ENCODE measurements around the gene SLCO3A1.
A peak's percentile ranks its signal among the peaks of the same experiment; 100 is the strongest.

The SLCO3A1 gene

DNA sequence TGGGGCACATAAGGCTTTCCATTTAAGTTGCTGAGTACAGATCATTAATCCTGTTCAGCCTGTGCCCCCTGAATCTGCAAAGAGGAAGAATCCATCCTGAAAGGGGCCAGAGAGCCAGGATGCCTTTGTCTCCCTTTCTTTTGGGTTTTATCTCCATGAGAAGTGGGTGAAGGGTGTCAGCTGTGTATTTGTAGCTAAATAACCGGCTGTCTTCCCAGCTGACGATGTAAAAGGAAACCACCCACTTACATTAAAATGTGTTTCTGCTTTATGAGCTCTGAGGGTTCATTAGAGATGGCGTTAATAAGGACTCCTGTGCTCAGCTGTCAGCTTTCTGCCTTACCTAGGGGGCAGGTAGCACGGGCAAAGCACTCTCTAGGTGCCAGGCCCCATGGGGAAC, 83.4 kb downstream of the SLCO3A1 start:
- no peak for DNase-seq
- TF ChIP-seq GATA1 (IDR thresholded peaks at IDR 0.05; ENCODE audit: low read depth, low read length) (no peak), POLR2A (IDR thresholded peaks at IDR 0.05; ENCODE audit: low read length) (no peak)

DNA sequence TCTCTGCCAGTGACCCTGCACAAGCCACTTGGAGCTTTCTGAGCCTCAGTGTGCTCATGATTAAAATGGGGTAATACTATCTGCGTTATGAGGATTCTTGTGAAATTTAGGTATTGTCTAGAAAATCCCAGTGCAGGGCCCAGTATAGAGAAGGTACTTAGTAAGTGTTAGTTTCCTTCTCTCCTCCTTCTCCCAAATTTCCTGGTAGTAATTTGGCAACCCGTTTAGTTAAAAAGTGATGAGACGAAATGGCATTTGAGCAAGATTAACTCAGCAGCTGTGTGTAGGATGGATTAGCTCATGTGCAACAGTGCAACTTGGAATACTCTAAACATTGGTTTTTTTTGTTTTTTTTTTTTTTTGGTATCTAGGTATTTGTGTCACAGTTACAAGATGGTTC, 84.6 kb downstream of the SLCO3A1 start:
- DNase-seq, result no peak
- no peak for TF ChIP-seq GATA1 (IDR thresholded peaks at IDR 0.05; ENCODE audit: low read depth, low read length)
- TF ChIP-seq POLR2A (IDR thresholded peaks at IDR 0.05; ENCODE audit: low read length), result no peak

DNA sequence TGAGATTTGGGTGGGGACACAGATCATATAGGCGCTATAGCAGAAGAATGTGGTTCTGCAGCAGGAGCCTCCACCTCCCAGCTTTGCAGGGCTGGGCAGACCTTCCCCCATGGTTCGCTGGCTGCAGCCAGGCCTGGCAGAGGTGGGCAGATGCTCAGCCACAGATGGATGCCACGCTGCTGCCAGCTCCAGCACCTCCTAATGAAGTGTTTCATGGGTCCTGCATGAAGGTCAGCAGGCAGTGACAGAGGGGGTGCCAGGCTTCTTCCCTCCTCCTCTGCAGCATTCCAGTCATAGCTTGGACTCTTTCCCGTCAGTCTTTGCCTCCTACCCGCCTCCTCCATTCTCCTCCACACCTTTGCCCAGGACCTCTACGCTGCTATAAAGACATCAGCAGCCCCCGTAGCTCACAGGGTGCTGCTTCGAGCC, 85.9 kb downstream of the SLCO3A1 start:
- DNase-seq, result no peak
- TF ChIP-seq GATA1 (IDR thresholded peaks at IDR 0.05; ENCODE audit: low read depth, low read length), result no peak
- TF ChIP-seq POLR2A (IDR thresholded peaks at IDR 0.05; ENCODE audit: low read length), result no peak

DNA sequence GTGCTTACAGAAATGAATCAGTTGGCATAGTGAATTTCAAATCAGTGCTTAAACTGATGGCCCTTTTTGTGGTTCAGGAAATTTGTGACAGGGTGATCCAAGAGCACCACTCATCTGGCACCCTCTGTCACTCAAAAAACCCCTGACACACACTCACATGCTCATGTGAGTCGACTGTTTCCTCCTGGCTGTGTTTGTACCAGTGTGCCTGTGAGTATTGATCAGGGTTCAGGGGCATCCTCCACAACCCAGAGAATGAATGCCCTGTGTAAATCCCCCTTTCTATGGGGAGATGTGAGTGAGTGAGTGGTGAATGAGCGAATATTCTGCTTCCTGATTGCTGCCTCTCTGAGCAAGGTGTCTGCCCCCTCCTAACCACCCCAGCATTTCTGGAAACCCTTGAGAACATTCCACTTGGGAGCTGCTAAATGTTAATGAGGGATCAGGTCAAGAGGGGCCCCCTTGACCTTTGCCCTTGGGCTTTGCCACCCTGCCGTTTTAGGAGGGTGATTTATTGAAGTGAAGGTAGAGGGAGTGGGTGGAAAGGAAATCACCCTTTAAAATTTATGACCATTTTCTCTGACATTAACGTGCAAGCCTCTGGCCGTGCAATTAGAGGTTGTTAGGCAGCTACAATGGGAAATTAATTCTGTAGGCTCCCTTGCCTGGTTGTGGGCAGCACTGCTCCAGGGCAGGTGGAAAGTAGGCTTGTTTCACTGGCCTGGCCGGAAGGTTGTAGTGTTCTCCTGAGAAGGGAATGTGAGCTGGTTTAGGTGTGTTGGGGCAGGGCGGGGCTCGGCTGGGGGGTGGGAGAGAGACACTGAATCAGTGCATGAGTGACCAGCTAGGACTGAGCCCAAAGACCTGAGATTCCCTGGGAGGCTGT, 87.2 kb downstream of the SLCO3A1 start:
- no peak for TF ChIP-seq GATA1 (IDR thresholded peaks at IDR 0.05; ENCODE audit: low read depth, low read length)
- no peak for TF ChIP-seq POLR2A (IDR thresholded peaks at IDR 0.05; ENCODE audit: low read length)
- DNase-seq, result no peak

DNA sequence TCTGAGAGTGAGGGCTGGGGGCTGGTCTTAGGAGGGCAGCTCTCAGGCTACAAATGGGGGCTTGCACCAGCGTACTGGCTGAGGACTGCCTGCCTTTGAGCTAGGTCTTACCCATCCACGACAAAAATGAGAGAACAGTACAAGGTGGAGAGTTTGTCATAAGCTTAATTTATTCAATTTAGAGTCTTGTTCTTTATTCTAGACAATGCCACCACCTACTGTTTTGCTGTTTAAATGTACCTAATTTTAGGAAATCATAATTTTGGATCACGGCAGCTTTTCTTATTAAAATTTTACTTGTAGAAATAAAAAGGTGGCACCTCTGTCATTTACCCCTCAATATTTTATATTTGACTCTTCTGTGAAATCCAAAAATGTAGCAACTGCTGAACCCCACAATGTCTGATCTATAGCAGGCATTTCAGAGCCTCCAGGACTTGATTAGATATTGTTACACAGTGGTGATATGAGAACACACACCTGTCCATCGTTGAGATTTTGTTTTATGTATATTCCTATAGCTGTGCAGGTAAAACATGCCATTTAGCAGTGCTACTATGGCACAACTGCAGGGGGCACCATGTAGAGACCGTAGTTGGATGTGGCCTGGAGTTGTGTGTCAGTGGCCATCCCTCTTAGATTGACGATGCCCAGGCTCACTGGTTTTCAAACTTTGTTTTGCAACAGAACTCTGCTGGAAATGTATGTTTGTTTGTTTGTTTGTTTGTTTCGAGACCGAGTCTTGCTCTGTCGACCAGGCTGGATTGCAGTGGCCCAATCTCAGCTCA, 88.6 kb downstream of the SLCO3A1 start:
- DNase-seq, result no peak
- no peak for TF ChIP-seq POLR2A (IDR thresholded peaks at IDR 0.05; ENCODE audit: low read length)
- no peak for TF ChIP-seq GATA1 (IDR thresholded peaks at IDR 0.05; ENCODE audit: low read depth, low read length)

DNA sequence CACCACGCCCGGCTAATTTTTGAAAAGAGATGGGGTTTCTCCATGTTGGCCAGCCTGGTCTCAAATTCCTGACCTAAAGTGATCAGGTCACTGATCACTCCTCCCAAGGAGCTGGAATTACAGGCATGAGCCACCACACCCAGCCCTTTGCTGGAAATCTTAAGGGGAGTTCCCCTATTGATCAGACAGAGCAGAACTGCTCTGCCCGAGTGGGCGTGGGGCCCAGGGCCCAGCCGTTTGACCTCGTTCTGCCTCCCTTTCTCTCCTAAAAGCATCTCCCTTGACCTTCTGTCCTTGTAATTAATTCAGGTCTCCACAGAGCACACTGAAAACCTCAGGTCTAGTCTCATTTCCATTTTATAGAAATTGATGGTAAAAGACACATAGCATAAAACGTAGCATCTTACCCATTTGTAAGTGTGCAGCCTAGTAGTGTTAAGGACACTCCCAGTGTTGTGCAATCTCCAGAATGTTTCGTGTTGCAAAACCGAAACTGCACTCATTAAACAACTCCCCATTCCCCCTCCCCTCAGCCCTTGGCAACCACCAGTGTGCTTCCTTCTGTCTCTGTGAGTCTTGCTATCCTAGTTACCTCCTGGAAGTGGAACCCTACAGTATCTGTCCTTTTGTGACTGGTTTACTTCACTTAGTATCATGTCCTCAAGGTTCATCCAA, 89.3 kb downstream of the SLCO3A1 start:
- TF ChIP-seq POLR2A (IDR thresholded peaks at IDR 0.05; ENCODE audit: low read length), result no peak
- peak; percentile 7 to 27 for DNase-seq

DNA sequence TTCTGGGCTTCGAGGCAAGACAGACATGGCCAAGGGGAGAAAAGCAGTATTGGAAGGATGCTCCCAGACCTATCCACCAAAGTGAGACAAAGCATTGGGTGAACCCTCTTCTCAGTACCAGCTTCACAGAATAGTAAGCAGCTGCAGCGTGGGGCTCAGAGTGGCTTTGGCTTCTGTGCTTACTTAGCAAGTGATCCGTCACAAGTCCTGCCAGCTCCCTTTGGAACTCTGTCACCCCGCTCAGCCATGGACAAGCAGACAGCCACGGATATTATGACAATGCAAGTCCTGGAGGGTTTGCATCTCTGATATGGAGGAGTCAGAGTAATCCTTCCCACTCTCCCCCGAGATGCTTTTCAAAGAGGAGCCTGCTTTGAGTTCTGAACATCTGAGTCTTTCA, 90.8 kb downstream of the SLCO3A1 start:
- no peak for DNase-seq
- TF ChIP-seq GATA1 (IDR thresholded peaks at IDR 0.05; ENCODE audit: low read depth, low read length), result no peak
- no peak for TF ChIP-seq POLR2A (IDR thresholded peaks at IDR 0.05; ENCODE audit: low read length)

DNA sequence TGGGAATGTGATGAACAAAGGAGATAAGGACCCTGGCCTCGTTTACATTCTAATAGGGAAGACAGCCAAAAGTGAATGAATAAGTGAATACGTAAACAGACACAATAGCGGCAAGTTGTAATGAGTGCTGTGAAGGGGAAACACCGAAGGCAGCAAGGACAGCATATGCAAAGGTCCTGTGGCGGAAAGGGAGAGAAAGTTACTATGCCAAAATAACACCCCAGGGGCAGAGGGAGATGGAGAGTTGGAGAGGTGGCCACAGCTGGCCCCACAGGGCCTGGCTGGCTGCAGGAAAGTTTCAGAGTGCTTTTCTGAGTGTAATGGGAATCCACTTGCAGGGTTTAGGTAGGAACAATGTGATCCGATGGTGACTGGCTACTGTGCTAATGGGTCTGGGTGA, 91.9 kb downstream of the SLCO3A1 start:
- no peak for DNase-seq

DNA sequence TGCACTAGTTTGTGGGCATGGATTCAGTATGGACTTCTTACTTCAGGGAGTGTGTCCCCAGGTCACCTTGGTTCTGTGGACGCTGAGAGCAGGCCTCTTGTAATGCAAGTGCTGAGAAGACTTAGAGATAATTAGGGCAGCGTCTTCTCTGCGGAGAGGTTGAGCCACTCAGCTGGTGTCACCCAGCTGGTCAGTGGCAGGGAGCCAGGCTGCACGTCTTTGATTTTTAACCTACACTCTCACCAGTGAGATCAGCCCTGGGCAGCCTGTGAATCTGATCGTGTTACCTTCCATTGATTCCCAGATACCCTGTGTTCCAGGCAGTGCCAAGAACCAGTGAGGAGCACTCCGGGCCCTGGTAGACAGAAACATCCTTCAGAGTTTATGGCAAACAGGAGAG, 92.6 kb downstream of the SLCO3A1 start:
- no peak for TF ChIP-seq POLR2A (IDR thresholded peaks at IDR 0.05; ENCODE audit: low read length)
- TF ChIP-seq GATA1 (IDR thresholded peaks at IDR 0.05; ENCODE audit: low read depth, low read length), result no peak
- DNase-seq, result no peak

More for the DNA sequence above, 91.9 kb downstream of the SLCO3A1 start:
- TF ChIP-seq POLR2A (IDR thresholded peaks at IDR 0.05; ENCODE audit: low read length) (no peak), GATA1 (IDR thresholded peaks at IDR 0.05; ENCODE audit: low read depth, low read length) (no peak)

DNA sequence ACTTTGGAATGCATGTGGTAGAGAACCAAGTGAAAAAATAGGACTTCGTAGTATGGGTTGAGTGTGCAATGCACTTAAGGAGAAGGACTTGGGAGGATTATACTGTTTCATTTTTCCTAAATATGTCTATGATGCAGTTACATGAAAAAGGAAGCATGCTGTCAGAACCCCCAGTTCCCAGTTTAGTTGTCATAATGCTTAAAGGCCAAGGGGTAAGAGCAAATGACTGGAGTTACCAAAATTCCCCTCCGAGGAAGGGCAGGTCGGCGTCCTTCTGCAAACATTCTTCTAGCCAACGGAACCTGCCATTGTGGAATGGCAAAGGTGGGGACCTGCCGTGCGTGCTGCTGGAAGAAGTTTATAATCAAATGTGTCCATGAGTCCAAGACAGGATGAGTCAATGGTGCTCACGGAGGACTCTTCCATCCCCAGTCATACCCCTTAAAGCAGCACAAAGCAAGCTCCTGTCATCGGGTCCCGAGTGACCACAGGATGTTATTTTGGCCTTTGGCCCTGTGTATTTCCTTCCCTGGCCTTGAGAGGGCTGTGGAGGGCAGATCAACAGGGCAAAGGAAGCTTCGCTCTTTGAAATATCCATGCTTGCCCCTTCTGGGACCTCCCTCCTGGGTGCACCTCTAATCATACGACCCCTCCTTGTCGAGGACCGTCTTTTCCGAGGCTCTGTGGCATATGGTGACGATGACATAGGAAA, 93.2 kb downstream of the SLCO3A1 start:
- DNase-seq, result no peak
- no peak for TF ChIP-seq POLR2A (IDR thresholded peaks at IDR 0.05; ENCODE audit: low read length)
- TF ChIP-seq GATA1 (IDR thresholded peaks at IDR 0.05; ENCODE audit: low read depth, low read length), result no peak

DNA sequence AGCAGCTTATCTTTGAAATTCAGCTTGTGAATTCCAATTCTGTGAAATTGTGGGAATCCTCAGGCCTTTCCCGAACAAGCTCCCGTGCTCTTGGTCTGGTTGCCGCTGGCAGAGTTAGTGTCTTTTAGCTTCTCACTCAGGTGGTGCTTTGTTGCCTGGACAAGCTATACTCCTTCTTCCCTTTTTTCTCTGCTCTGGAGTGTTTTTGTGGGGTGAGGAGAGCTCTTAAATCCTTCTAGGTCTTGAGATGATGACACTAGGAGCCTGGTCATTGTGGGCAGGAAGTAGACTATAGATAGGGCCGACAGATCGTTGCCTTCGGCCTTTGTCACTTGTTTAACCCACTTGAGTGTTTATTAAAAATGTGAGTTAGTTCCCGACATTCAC, 93.8 kb downstream of the SLCO3A1 start:
- TF ChIP-seq POLR2A (IDR thresholded peaks at IDR 0.05; ENCODE audit: low read length), result no peak
- no peak for TF ChIP-seq GATA1 (IDR thresholded peaks at IDR 0.05; ENCODE audit: low read depth, low read length)
- no peak for DNase-seq

DNA sequence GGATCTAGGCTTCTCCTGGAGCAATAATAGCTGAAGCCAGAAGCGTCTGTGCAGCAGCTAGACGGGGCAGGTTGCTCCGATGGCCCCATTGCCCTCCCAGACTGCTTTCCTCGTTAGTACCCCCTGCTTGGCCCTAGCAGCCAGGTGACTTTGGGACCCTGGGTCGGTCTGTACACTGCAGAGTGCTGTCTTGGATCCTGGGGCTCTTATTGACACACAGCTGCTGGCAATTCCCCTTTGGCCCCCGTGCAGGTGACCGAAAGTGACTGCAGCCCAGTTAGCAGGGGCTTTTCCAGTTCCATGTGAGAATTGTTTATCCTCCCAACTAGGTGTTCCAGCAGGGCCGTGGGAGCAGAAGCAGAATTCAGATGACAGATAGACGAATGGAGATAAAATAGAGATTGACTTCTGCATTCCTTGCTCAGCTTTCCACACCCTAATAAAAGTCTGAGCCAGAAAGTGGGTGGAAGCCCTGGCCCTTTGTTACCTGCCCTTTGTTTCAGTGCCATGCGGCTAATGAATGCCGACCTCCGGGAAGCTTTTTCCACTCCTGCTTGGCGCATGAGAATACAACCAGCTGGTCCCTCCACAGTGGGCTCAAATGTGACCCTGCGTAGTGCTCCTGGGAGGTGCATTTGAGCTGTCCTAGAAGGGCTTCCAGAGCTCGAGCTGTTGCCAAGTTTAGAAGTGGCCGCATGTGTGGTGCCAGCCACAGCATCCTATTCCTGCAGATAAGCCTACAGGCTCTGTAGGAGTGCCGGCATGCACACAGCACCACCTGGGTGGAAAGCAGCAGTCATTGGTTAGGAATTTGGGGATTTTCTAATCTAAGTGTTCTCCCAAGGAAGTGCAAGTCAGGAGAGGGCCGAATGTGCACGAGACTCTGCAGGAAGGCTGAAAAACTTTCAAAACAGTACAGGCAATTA, 94.4 kb downstream of the SLCO3A1 start:
- no peak for DNase-seq
- no peak for TF ChIP-seq POLR2A (IDR thresholded peaks at IDR 0.05; ENCODE audit: low read length)
- TF ChIP-seq GATA1 (IDR thresholded peaks at IDR 0.05; ENCODE audit: low read depth, low read length), result no peak

DNA sequence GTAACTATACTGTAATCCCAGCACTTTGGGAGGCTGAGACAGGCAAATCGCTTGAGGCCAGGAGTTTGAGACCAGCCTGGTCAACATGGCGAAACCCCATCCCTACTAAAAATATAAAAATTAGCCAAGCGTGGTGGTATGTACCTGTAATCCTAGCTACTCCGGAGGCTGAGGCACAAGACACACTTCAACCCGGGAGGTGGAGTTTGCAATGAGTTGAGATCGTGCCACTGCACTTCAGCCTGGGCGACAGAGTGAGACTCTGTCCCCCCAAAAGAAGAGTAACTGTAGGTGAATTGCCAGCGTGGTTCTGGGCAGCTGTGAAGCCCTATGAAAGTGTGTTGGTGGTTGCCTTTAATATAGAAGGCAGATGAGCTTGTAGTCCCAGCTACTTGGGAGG, 95.9 kb downstream of the SLCO3A1 start:
- TF ChIP-seq GATA1 (IDR thresholded peaks at IDR 0.05; ENCODE audit: low read depth, low read length) (no peak), POLR2A (IDR thresholded peaks at IDR 0.05; ENCODE audit: low read length) (no peak)
- DNase-seq, result no peak

Measured in erythroblast (primary cell).